Measurements from ENCODE around the gene IL18BP.

IL18BP gene

DNA sequence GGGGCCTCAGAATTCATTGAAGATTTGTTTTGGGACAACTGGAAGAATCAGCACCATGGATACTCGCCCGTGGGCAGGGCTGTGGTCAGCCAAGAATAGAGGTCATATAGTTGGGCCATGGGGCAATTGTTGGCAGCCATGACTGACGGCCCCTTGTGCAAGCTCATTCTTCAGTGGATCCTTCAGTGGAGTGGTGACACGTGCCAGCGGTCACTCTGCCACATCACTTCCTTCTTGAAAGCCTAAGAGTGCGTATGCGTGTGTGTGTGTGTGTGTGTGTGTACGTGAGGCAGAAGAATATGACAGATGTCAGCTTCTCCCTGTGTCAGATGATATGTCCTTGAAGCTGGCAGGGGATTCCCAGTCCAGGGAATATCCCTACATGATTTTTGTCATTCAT is 1.8 kb upstream of the IL18BP start:
- no peak for DNase-seq (ENCODE audit: low spot score)

DNA sequence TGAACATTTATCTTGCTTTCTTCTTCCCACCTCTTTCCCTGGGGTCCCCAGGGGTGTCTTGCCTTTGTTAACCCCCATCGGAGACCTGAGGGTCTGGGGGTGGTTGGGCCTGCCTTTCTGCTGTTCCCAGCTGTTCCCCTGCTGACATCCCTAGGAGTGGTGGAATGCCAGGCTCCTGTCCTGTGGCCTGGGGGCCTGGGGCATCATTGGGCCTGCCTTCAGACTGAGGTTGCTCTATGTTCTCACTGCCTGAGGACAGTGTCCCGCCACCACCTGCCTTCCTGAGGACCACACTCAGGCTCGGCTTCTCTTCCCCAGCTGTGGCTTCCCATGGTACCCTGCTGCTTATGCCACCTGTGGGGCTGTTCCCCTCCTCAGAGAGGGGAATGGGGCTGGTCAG is 1.1 kb upstream of the IL18BP start:
- no peak for DNase-seq (ENCODE audit: low spot score)

DNA sequence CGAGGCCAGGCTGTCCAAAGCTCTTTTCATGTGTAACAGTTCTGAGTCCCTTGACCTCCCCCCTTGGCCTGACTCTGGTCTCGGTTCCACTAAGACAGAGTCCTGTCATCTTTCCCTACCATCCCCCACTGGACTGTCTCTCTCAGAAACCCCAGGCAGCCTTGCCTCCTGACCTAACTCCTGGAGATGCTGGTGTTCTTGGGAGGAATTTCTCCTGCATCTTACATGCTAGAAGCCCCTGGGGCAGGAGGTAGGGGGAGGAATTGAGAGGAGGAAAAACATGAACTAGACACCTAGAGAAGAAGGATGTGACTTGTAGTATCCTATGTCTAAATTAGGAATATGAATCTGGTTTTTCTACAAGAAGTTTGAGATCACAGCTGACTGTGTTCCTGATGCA is 648 bp upstream of the IL18BP start:
- DNase-seq (ENCODE audit: low spot score): no peak

DNA sequence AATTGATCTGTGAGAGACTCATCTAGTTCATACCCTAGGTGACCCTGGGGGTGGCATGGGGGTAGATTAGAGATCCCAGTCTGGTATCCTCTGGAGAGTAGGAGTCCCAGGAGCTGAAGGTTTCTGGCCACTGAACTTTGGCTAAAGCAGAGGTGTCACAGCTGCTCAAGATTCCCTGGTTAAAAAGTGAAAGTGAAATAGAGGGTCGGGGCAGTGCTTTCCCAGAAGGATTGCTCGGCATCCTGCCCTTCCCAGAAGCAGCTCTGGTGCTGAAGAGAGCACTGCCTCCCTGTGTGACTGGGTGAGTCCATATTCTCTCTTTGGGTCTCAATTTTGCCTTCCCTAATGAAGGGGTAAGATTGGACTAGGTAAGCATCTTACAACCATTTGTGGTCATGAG is 653 bp downstream of the IL18BP start:
- peak; percentile 77 for DNase-seq (ENCODE audit: low spot score)

DNA sequence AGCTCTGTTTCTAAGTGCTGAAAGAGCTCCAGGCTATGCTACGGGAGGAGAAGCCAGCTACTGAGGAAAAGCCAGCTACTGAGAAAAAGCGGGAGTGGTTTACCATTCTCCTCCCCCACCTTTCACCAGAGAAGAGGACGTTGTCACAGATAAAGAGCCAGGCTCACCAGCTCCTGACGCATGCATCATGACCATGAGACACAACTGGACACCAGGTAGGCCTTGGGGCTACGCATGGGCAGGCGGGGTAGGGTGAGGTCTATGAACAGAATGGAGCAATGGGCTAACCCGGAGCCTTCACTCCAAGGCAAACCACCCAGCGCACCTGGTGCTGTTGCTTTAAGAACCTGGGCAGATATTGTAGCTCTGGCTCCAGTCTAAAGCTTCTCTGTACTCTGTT is 1.1 kb downstream of the IL18BP start:
- no peak for DNase-seq (ENCODE audit: low spot score)

DNA sequence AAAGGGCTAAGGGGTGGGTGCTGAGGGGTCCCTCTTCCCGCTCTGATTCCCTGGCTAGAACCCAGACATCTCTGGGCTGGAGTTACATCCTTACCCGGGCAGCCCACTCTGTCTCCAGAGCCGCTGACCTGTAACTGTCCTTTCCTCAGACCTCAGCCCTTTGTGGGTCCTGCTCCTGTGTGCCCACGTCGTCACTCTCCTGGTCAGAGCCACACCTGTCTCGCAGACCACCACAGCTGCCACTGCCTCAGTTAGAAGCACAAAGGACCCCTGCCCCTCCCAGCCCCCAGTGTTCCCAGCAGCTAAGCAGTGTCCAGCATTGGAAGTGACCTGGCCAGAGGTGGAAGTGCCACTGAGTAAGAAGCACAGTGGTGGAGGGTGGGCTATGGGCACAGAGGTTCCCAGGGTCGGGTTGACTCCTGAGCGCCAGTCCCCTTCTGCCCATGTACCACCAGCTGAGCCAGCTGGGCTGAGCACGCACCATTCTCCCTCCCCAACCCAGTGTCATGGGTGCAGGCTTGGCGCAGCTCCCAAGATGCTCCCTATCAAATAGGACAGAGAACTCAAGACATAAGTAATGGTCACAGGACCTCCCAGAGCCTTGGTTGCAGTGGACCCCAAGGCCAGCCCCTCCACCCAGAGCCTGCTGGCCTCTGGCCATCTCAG is 1.6 kb downstream of the IL18BP start:
- no peak for DNase-seq (ENCODE audit: low spot score)

DNA sequence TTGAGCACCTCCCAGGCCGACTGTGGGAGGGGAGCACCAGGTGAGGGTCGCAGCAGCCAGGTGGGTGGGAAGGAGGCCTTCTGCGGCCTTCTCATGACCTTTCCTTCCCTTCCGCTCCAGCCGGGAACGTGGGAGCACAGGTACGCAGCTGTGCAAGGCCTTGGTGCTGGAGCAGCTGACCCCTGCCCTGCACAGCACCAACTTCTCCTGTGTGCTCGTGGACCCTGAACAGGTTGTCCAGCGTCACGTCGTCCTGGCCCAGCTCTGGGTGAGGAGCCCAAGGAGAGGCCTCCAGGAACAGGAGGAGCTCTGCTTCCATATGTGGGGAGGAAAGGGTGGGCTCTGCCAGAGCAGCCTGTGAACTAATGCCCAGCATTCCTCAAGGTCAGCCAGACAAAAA is 2.6 kb downstream of the IL18BP start:
- no peak for DNase-seq (ENCODE audit: low spot score)

DNA sequence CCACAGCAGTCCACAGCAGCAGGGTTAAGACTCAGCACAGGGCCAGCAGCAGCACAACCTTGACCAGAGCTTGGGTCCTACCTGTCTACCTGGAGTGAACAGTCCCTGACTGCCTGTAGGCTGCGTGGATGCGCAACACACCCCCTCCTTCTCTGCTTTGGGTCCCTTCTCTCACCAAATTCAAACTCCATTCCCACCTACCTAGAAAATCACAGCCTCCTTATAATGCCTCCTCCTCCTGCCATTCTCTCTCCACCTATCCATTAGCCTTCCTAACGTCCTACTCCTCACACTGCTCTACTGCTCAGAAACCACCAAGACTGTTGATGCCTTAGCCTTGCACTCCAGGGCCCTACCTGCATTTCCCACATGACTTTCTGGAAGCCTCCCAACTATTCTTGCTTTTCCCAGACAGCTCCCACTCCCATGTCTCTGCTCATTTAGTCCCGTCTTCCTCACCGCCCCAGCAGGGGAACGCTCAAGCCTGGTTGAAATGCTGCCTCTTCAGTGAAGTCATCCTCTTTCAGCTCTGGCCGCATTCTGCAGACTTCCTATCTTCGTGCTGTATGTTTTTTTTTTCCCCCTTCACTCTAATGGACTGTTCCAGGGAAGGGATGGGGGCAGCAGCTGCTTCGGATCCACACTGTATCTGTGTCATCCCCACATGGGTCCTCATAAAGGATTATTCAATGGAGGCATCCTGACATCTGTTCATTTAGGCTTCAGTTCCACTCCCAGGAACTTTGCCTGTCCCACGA is 3.3 kb downstream of the IL18BP start:
- DNase-seq (ENCODE audit: low spot score): no peak

DNA sequence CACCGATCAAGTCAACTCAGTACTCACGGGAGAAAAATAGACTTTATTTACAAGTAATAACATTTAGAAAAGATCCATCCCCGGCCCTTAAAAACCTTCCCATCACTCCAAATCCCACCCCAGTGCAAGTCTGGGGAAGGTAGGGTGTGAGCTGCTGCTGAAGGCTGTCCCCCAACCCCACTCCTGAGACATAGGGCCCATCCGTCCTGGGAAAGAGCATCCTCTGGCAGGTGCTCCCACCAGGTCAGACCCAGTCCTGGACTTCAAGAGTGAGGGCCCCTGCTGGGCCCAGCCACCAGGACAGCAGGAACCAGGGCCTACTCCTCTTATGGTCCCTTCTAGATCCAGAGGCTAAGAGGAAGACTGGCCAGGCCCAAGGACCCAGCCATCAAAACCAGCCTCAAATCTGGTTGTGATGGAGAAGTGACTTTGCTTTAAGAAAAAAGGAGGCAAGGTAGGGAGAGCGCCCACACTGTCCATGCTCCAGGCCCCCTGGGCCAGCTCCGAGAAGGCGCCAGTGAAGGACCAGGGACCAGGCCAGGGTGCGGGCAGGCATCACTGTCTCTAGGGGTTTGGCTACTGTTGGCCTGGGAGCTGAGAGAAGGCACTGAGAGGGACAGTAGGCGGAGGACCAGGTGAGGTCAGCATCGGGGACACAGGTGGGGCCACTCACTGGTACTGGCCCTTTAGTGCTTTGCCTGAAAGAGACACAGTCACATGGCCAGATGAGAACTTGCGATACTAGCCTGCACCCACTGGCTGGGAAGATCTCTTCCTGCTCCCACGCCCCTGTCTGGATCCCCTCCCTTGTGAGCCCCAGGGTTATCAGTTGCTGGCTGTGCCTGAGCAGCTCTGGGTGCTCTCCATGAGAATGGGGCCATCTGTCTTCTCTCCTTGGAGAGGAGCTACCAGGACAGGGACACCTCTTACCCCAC is 4.4 kb downstream of the IL18BP start:
- no peak for DNase-seq (ENCODE audit: low spot score)

DNA sequence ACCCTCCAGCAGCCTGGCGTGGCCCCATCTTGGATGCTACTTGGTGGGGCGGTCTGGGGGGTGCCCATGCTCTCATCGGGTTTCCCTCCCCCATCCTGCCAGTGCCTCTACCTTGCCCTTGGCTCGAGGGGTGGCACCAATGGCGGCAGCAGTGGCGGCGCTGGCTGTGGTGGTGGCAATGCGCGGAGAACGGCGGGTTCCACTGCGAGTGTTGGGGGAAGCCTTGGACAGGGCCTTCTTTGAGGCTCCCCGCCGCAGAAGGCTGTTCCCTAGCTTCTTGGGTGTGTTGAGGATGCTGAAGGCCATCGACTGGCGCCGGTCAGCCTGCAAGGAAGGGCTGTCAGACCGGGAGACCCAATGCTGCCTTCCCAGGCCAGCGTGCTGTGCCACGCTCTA is 5.1 kb downstream of the IL18BP start:
- DNase-seq (ENCODE audit: low spot score): no peak

DNA sequence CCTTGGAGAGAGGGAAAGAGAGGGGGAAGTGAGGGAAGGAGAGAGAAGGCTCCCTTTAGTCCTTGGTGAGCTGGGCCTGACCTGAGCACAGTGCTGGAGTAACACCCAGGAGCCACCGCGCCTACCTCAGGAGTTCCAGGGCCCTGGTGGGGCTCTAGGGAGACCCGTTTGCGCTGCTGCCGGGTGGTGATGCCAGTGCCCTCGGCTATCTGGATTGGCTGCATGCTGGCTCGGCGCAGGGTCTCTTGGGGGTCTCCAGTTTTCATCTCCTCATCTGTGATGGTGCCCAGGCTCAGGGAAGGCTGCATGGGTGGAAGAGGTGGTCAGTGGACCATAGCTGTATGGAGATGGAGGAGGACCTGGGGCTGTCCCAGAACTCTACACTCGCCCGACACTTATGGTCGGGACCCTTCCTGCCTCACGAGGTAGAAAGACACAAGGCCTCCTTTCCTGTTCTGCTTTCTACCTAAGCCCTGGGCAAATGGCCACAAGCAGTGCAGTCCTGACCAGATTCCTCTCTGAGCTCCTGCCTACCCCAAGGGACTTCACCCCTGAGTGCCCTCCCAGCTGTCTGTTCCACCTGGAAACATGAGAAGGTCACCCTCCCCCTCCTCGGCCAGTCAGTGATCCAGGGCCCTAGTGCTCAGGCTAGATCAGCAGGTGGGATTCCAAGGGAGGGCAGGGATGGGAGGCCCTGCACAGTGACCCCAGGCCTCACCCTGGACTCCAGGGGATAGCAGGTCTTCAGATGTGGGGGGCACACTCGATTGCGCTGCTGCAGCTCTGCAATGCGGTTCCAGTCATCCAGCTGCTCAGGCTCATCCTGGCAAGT is 6.0 kb downstream of the IL18BP start:
- no peak for DNase-seq (ENCODE audit: low spot score)

DNA sequence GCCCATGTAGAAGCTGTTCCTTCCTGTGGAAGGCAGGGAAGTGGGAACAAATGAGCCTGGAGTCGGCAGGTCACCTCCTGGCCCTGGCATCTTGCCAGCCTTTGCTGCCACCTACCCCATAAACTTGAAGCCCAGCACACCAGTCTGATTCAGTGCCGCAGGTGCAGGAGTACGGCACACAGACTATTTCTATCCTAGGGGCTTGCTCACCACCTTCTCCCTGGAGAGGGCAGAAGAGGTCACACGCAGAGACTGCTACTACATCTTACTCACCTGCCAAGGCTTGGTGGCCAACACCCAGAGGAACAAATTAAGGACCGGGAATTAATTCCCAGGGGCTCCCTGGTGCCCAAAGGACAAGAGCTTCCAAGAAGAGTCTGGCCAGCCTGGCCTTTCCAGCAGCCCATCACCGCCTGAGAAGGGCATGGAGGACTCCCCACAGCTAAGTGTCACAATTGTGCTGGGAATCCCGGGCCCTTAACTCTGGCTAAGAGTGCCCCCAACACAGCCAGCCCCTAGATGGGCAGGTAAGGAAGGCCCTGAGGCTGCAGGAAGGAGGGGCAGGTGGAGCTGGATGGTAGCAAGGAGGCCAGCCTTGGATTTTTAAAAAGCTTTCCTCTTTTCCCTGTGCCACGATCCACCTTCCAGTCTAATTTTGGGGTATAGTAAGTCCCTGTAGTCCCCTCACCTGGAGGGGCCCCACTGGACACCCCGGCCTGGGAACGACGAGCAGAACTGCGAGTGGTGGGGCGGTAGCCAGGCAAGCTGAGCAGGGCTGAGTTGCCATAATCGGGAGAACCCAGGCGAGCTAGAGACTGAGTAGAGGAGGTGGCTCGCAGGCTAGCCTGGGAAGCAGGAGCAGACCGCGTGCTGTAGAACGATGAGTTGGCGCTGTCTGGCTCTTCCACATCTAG is 6.9 kb downstream of the IL18BP start:
- DNase-seq (ENCODE audit: low spot score): no peak

DNA sequence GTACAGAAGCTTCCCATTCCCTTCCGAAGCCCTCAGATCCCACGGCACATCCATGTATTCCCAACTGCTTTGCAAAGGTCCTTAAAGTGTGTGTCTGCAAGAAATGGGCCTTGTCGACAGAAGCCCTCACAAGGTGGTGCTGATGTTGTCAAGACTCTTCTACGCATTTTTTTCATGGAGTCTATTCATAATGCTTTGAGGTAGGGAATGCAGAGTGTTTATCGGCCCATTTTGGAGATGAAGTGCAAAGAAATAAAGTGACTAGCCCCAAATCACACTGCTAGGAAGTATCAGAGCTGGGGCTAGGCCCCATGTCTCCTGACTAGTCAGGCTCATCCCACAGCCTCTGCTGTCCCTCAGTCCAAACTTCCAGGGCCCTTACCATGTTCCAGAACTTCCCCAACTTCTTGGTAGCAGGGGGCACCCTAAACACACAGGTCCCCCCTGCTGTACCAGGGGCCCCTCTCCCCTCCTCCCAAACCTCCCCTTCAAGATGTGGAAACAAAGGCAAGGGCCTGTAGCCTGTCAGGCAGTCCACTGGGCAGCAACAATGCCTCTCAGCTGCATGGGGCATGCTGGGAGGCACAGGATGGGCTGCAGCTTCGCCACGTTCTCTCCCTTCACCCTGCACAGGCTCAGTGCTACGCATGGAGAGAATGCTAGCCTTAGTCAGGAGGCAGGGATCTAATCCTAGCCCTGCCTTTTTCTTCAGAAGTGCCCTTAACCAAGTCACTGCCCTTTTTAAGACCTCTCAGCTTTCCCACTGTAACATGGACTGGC is 7.8 kb downstream of the IL18BP start:
- no peak for DNase-seq (ENCODE audit: low spot score)

DNA sequence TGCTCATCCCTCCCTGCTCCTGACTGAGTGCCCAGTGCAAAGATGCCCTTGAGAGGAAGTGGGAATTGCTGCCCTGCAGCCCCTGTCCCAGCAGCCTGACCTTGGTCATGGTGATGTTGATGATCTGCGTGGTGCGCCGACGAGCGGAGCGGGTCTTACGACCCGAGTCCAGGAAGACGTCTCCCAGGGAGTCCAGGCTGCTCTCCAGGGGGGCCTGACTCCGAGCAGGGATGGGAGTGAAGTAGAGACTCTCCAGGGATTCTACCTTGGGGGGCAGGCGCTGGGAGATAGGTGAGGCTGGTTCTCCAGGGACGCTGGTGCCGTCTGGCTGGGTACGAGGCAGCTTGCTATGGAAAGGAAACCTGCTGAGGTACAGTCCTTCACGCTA is 8.4 kb downstream of the IL18BP start:
- no peak for DNase-seq (ENCODE audit: low spot score)

DNA sequence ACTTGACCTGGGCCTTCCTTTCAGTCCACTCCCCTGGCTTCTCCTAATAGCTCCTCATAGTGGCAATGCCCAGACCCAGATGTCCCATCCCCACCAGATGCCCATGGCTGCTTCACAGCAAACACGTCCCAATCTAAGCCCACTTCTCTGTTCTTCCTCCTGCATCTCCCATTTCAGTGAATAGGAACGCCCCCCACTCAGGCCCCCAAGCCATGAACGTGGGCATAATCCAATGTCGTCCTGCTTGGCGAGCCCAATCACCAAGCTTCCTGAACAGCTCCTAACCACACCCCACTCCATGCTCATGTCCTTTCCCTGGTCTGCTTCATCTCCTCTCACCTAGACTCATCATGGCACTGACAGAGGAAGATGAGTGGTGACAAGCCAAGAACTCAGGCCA is 8.9 kb downstream of the IL18BP start:
- DNase-seq (ENCODE audit: low spot score): no peak

DNA sequence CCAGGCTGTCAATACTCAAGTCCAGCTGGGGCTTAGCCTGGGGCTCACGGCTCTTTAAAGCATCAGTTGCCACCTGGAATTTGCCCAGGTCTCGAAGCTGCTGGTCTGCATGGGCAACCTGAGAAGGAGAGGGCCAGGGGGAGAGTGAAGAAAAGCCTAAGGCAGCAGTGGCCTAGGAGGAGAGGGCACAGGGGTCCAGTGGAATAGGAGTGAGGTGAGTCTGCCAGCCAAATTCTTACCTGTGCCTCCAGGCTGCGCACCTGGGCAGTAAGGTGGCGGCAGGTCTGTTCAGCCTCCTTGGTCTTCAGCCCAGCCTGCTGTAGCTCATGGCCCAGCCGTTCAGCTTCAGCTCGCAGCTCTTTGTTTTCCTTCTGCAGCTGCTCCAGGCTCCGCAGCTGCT is 10.0 kb downstream of the IL18BP start:
- no peak for DNase-seq (ENCODE audit: low spot score)

DNA sequence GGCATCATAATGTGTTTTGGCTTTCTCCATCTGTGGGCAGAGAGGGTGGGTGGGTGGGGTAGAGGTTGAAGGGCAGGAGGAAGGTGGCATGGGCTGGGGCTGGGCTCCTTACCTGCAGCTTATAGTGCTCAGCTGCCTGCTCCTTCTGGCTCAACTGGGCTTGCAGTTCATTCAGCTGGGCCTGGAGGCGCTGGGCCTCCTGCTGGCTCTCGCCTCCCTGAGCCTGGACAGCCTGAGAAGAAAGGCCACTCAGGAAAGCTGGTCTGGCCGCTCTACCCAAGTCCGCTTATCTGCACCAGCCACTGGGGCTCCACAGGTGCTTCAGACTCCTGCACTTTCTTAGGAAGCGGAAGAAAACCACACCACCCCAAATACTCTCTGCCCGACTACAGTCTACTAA is 10.4 kb downstream of the IL18BP start:
- DNase-seq (ENCODE audit: low spot score): no peak

DNA sequence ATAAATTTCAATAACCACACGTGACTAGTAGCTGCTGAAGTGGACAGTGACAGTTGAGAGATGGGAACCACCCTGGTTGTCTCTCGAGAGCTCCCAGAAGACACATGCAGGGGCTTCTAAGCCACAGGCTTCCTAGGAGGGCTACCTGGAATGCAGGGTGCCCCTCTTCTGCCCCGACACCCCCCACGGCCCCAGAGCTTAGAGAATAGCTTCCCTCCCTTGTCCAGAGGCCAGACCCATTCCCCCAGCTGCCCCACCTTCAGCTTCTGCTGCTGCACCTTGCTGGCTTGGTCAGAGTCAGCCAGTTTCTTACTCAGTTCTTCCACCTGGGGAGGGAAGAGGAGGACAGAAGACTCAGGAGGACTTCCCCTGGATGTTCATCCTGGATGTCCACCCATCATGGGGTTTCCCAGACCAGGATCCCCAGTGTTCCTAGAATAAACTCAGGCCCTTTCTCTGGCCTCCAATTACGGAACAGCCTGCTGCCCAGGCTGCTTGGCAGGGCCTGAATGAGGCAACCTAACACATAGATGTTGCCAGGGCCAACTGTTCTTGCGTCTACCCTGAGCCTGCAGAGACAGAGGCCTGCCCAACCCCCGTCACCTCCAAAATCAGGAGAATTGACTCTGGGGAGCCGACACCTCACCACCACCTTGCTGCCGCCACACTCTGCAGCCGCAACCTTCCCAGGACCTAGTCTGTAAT is 12.0 kb downstream of the IL18BP start:
- DNase-seq (ENCODE audit: low spot score): no peak

DNA sequence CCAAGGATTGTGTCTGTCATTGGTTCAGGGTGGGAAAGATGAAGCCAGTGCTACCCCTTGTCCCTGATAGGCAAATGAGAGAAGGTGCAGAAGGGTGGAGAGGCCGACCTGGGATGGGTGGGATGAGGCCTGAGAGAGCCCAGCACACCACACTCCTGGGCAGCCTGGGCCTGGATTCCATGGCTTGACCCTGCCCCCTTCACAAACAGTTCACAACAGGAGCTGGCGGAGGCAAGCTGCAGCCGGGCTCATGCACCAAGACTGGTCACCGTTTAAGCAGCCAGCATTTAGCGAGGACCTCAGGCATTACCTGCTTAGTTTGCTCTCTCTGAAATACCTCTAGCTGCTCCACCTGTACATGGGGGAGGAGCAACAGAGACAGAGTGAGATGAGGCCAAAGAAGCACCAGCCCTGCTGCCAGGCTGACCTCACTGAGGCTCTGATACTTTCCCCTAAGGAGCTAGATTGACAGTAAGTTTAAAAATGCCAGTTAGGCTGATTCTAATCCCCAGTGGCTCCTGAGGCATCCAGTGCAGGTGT is 13.5 kb downstream of the IL18BP start:
- no peak for DNase-seq (ENCODE audit: low spot score)
